ENCODE measurements around the gene TMC3. TPM values are rescaled to one million over a fixed set of nuclear protein-coding genes. Genes with fewer than 3 reads are reported as not detected.

TMC3 gene
- total and polyA plus RNA-seq, 2 of the 13 experiments (the other 11 are each of a cell fraction or from before 2014, with no cell fraction given), result not detected

DNA sequence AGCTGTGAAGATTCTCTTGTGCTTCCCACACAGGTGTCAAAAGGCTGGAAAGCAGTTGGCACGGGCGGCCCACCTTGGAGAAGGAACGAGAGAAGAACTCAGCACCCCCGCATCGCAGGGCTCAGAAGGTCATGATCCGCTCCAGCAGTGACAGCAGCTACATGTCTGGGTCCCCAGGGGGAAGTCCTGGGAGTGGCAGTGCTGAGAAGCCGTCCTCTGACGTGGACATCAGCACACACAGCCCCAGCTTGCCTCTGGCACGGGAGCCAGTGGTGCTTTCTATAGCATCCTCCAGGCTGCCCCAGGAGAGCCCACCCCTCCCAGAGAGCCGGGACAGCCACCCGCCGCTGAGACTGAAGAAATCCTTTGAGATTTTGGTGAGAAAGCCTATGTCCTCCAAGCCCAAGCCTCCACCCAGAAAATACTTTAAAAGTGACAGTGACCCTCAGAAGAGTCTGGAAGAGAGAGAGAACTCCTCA is 81.5 kb downstream of the TMC3 start:
- CTCF ChIA-PET (ENCODE audit: low intra/inter-chr PET ratio, low total read pairs), result no interaction called here
- Histone ChIP-seq H3K4me1 (ENCODE audit: insufficient read depth, low read length) (no peaks in the 10 kb centered on the region), H3K4me2 (ENCODE audit: low read depth, low read length) (no peak overlapping the region), H3K4me3 (replicated peaks in 1 of 3; ENCODE audit: insufficient read depth in 1 of 3, low read depth in 2 of 3, low read length in 3 of 3) (no peak overlapping the region), H3K27me3 (ENCODE audit: control insufficient read depth in 1 of 2, insufficient read depth in 2 of 2, low read length in 2 of 2) (peaks cover 0 to 7% of the 10 kb centered on the region in 2 experiments; a peak in 1 of 5 replicates), H3K9ac (ENCODE audit: insufficient read depth, low read depth, low read length) (no peak overlapping the region), H3K79me2 (ENCODE audit: insufficient read depth, low read length) (no peaks in the 10 kb centered on the region), H3K36me3 (replicated peaks in 1 of 2; ENCODE audit: control insufficient read depth in 1 of 2, insufficient read depth in 2 of 2, low read length in 2 of 2) (no peaks in the 10 kb centered on the region), H4K20me1 (ENCODE audit: insufficient read depth, low read length) (no peaks in the 10 kb centered on the region; the same call in 1 of the 2 replicates), H3K9me3 (ENCODE audit: low read length) (no peaks in the 10 kb centered on the region), H3K27ac (ENCODE audit: extremely low read length, insufficient read depth, low read length) (no peak overlapping the region), H2AFZ (ENCODE audit: low read length) (no peak overlapping the region)
- DNase-seq (ENCODE audit: low spot score) (no peak), ATAC-seq (no peak), FAIRE-seq (no peak)
- intact Hi-C loops (cut with micrococcal nuclease; ENCODE audit: unreplicated experiment), result no loop called here
- POLR2A ChIA-PET, result no interaction called here
- no TSS peak for BruUV-seq (replicated peaks)
- in situ Hi-C loops (cut with HindIII; ENCODE audit: extremely low pct_ligation_motif_present, low pct_unique_long_range_greater_than_20kb), result no loop called here
- TF ChIP-seq ZFP90 (CRISPR knock-in tag; IDR thresholded peaks at IDR 0.05; ENCODE audit: borderline replicate concordance) (no peak), SP140L (CRISPR knock-in tag; IDR thresholded peaks at IDR 0.05; ENCODE audit: borderline replicate concordance) (no peak), ZFAT (CRISPR knock-in tag; conservative IDR thresholded peaks at IDR 0.05) (no peak), CENPX (CRISPR knock-in tag; IDR thresholded peaks at IDR 0.05) (no peak), NFATC3 (CRISPR knock-in tag; IDR thresholded peaks at IDR 0.05) (no peak), MEIS1 (CRISPR knock-in tag; IDR thresholded peaks at IDR 0.05; ENCODE audit: borderline replicate concordance) (no peak), JARID2 (CRISPR knock-in tag; IDR thresholded peaks at IDR 0.05; ENCODE audit: insufficient replicate concordance) (no peak), ZNF468 (CRISPR knock-in tag; IDR thresholded peaks at IDR 0.05) (no peak)
- TF ChIP-seq, protein P1, sequence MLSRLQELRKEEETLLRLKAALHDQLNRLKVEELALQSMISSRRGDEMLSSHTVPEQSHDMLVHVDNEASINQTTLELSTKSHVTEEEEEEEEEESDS (CRISPR knock-in tag; IDR thresholded peaks at IDR 0.05; ENCODE audit: borderline replicate concordance), result no peak
- TF ChIP-seq, protein P2, sequence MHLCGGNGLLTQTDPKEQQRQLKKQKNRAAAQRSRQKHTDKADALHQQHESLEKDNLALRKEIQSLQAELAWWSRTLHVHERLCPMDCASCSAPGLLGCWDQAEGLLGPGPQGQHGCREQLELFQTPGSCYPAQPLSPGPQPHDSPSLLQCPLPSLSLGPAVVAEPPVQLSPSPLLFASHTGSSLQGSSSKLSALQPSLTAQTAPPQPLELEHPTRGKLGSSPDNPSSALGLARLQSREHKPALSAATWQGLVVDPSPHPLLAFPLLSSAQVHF (CRISPR knock-in tag; IDR thresholded peaks at IDR 0.05), result no peak
- TF ChIP-seq, protein P3, sequence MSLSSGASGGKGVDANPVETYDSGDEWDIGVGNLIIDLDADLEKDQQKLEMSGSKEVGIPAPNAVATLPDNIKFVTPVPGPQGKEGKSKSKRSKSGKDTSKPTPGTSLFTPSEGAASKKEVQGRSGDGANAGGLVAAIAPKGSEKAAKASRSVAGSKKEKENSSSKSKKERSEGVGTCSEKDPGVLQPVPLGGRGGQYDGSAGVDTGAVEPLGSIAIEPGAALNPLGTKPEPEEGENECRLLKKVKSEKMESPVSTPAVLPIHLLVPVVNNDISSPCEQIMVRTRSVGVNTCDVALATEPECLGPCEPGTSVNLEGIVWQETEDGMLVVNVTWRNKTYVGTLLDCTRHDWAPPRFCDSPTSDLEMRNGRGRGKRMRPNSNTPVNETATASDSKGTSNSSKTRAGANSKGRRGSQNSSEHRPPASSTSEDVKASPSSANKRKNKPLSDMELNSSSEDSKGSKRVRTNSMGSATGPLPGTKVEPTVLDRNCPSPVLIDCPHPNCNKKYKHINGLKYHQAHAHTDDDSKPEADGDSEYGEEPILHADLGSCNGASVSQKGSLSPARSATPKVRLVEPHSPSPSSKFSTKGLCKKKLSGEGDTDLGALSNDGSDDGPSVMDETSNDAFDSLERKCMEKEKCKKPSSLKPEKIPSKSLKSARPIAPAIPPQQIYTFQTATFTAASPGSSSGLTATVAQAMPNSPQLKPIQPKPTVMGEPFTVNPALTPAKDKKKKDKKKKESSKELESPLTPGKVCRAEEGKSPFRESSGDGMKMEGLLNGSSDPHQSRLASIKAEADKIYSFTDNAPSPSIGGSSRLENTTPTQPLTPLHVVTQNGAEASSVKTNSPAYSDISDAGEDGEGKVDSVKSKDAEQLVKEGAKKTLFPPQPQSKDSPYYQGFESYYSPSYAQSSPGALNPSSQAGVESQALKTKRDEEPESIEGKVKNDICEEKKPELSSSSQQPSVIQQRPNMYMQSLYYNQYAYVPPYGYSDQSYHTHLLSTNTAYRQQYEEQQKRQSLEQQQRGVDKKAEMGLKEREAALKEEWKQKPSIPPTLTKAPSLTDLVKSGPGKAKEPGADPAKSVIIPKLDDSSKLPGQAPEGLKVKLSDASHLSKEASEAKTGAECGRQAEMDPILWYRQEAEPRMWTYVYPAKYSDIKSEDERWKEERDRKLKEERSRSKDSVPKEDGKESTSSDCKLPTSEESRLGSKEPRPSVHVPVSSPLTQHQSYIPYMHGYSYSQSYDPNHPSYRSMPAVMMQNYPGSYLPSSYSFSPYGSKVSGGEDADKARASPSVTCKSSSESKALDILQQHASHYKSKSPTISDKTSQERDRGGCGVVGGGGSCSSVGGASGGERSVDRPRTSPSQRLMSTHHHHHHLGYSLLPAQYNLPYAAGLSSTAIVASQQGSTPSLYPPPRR (CRISPR knock-in tag; IDR thresholded peaks at IDR 0.05; ENCODE audit: borderline replicate concordance), result no peak
- TF ChIP-seq, protein P4, sequence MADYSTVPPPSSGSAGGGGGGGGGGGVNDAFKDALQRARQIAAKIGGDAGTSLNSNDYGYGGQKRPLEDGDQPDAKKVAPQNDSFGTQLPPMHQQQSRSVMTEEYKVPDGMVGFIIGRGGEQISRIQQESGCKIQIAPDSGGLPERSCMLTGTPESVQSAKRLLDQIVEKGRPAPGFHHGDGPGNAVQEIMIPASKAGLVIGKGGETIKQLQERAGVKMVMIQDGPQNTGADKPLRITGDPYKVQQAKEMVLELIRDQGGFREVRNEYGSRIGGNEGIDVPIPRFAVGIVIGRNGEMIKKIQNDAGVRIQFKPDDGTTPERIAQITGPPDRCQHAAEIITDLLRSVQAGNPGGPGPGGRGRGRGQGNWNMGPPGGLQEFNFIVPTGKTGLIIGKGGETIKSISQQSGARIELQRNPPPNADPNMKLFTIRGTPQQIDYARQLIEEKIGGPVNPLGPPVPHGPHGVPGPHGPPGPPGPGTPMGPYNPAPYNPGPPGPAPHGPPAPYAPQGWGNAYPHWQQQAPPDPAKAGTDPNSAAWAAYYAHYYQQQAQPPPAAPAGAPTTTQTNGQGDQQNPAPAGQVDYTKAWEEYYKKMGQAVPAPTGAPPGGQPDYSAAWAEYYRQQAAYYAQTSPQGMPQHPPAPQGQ (CRISPR knock-in tag; IDR thresholded peaks at IDR 0.05; ENCODE audit: borderline replicate concordance), result no peak
- 10% methylated on average over 5 of the region's 12 CpGs for WGBS (ENCODE audit: low lambda C conversion rate)

Data from HepG2 (cell line).